Measurements from ENCODE around the gene CPTP. TPM values are rescaled to one million over a fixed set of nuclear protein-coding genes. Genes with fewer than 3 reads are reported as not detected.

Gene CPTP
- total RNA-seq, 2 donors from 2014 or later: 15.6 to 33.0 TPM

- Histone ChIP-seq H3K4me3 (no peak overlapping the region), H3K36me3 (replicated peaks in 1 of 2; ENCODE audit: insufficient read depth in 1 of 2, low read depth in 2 of 2) (no peaks in the 10 kb centered on the region), H3K4me1 (peaks cover 11% of the 10 kb centered on the region), H3K27ac (no peak overlapping the region), H3K9me3 (no peaks in the 10 kb centered on the region), H3K27me3 (no peaks in the 10 kb centered on the region)
- WGBS, 2 donors: 89% methylated on average over 37 of the region's 58 CpGs; no CpG with 5 or more reads in 1 of the 2 donors
- DNase-seq: no peak
- intact Hi-C loops (cut with DNase I): loop anchor here (5.0 to 10.0 kb wide), 3 partner anchors 172 to 310 kb away; partner anchors contain the start of gene PERM1
- no peak for ATAC-seq
- TF ChIP-seq CTCF (IDR thresholded peaks at IDR 0.05) (no peak), POLR2A (IDR thresholded peaks at IDR 0.05) (no peak)
Measured at GRCh38 chr1:1294250-1294890, 30.2 kb upstream of the CPTP start.

- DNase-seq (no peak), ATAC-seq (no peak)
- H3K27me3 ChIP-seq: no peaks in the 10 kb centered on the region
- no peak for TF ChIP-seq CTCF (IDR thresholded peaks at IDR 0.05)
- no peak for TF ChIP-seq POLR2A (IDR thresholded peaks at IDR 0.05)
- H3K27ac ChIP-seq: no peak overlapping the region
- intact Hi-C loops (cut with DNase I): loop anchor here (10.0 kb wide), 2 partner anchors 261 to 311 kb away; partner anchors contain the start of gene PERM1
- H3K4me3 ChIP-seq: no peak overlapping the region
- no peaks in the 10 kb centered on the region for H3K9me3 ChIP-seq
- H3K36me3 ChIP-seq (replicated peaks in 1 of 2; ENCODE audit: insufficient read depth in 1 of 2, low read depth in 2 of 2): no peaks in the 10 kb centered on the region
- 92 to 96% methylated on average over 25 to 35 of the region's 35 CpGs for WGBS, 2 donors
- H3K4me1 ChIP-seq: peaks cover 11% of the 10 kb centered on the region
Measured at GRCh38 chr1:1295154-1295923, 29.3 kb upstream of the CPTP start.

- Histone ChIP-seq H3K27me3 (no peaks in the 10 kb centered on the region), H3K9me3 (no peaks in the 10 kb centered on the region), H3K27ac (no peak overlapping the region), H3K36me3 (replicated peaks in 1 of 2; ENCODE audit: insufficient read depth in 1 of 2, low read depth in 2 of 2) (no peaks in the 10 kb centered on the region), H3K4me3 (no peak overlapping the region), H3K4me1 (peaks cover 8% of the 10 kb centered on the region)
- no peak for ATAC-seq
- intact Hi-C loops (cut with DNase I): loop anchor here (10.0 kb wide), 2 partner anchors 262 to 312 kb away; partner anchors contain the start of gene PERM1
- TF ChIP-seq CTCF (IDR thresholded peaks at IDR 0.05) (no peak), POLR2A (IDR thresholded peaks at IDR 0.05) (no peak)
- no peak for DNase-seq
- 92 to 93% methylated on average over 34 to 59 of the region's 62 CpGs for WGBS, 2 donors
Measured at GRCh38 chr1:1296070-1297061, 28.2 kb upstream of the CPTP start.

GRCh38 chr1:1297802-1298424 is 26.7 kb upstream of the CPTP start:
- intact Hi-C loops (cut with DNase I): loop anchor here (10.0 kb wide), 2 partner anchors 263 to 313 kb away; partner anchors contain the start of gene PERM1
- H3K9me3 ChIP-seq: no peaks in the 10 kb centered on the region
- no peaks in the 10 kb centered on the region for H3K27me3 ChIP-seq
- no peaks in the 10 kb centered on the region for H3K36me3 ChIP-seq (replicated peaks in 1 of 2; ENCODE audit: insufficient read depth in 1 of 2, low read depth in 2 of 2)
- TF ChIP-seq CTCF (IDR thresholded peaks at IDR 0.05) (no peak), POLR2A (IDR thresholded peaks at IDR 0.05) (no peak)
- no peaks in the 10 kb centered on the region for H3K4me1 ChIP-seq
- H3K4me3 ChIP-seq: no peak overlapping the region
- 91% methylated on average over 25 of the region's 31 CpGs; no CpG with 5 or more reads in 1 of the 2 donors for WGBS, 2 donors
- H3K27ac ChIP-seq: no peak overlapping the region
- DNase-seq (no peak), ATAC-seq (no peak)
